ENCODE data around the gene NUAK1. TPM values are rescaled to one million over a fixed set of nuclear protein-coding genes. Genes with fewer than 3 reads are reported as not detected.

The NUAK1 gene
- total RNA-seq, 1 experiment from 2014 or later = 7.9 TPM

DNA sequence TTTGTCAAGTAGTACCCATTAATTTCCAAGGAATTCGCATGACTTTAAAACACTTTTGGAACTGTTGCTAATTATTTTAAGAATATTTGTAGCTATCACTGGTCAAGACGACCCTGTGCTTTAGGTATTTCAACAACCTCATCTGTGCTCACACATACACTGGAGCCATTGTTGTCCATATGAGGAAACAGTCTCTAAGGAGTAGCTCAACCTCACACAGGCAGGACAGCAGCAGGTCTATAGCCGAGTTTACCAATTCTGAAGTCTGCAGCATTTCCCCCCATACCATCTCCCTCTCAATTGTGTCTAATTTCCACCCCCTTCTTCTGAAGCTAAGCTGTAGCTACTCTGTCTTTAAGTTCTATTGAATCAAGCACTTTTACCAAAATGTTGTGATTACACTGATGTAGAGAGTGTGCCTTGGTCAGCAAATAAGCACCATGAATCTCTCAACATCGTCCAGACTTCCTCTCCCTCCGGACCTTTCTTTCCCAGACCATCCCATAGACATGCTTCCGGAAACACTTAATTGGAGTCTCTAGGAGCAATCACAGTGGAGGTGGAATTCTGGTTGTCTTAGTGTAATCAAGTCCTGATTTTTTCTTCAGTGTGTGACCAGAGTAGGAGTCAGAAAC lies 48.5 kb upstream of the NUAK1 start:
- Histone ChIP-seq H3K27me3 (ENCODE audit: insufficient read depth, low read depth) (peaks cover 18% of the 10 kb centered on the region; the same call in 1 of the 2 replicates), H3K9me3 (ENCODE audit: insufficient read depth, low read depth) (no peaks in the 10 kb centered on the region), H2AFZ (no peak overlapping the region), H3K4me2 (no peak overlapping the region), H3K79me2 (ENCODE audit: low read depth) (no peaks in the 10 kb centered on the region), H3F3A (ENCODE audit: insufficient read depth, low read depth) (no peaks in the 10 kb centered on the region), H4K20me1 (ENCODE audit: insufficient read depth) (no peaks in the 10 kb centered on the region; the same call in 1 of the 2 replicates), H3K27ac (no peak overlapping the region), H3K4me1 (replicated peaks; ENCODE audit: insufficient read depth) (no peaks in the 10 kb centered on the region), H3K9me2 (ENCODE audit: insufficient read depth) (no peaks in the 10 kb centered on the region), H3K4me3 (no peak overlapping the region), H3K36me3 (ENCODE audit: low read depth) (no peaks in the 10 kb centered on the region)
- intact Hi-C loops (cut with micrococcal nuclease; ENCODE audit: unreplicated experiment) = no loop called here
- no TSS peak for BruUV-seq (replicated peaks)
- POLR2A ChIA-PET (ENCODE audit: unreplicated experiment) = no interaction called here
- DNase-seq = no peak
- CTCF ChIA-PET = no interaction called here
- TF ChIP-seq, protein P1, sequence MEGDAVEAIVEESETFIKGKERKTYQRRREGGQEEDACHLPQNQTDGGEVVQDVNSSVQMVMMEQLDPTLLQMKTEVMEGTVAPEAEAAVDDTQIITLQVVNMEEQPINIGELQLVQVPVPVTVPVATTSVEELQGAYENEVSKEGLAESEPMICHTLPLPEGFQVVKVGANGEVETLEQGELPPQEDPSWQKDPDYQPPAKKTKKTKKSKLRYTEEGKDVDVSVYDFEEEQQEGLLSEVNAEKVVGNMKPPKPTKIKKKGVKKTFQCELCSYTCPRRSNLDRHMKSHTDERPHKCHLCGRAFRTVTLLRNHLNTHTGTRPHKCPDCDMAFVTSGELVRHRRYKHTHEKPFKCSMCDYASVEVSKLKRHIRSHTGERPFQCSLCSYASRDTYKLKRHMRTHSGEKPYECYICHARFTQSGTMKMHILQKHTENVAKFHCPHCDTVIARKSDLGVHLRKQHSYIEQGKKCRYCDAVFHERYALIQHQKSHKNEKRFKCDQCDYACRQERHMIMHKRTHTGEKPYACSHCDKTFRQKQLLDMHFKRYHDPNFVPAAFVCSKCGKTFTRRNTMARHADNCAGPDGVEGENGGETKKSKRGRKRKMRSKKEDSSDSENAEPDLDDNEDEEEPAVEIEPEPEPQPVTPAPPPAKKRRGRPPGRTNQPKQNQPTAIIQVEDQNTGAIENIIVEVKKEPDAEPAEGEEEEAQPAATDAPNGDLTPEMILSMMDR (conservative IDR thresholded peaks at IDR 0.05) = no peak
- no peak for TF ChIP-seq EZH2 (IDR thresholded peaks at IDR 0.05; ENCODE audit: low read depth)

DNA sequence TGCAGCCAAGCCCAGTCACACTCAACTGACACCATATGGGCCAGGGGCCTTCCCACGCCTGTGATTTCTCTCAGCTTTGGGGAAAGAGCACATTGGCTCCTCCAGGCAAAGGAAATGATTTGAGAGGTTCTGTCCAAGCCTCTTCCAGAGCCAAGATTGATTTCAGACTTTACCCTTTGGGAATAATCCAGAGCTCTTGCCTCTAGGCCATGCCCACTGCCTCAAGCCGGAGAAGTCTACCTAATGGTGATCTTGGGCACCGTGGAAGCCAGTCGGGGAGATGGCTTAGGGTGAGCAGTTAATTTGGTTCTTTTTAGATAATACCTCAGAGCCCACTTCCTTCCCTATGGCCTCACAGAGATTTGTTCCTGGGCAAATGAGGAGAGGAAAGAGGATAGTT lies 45.0 kb upstream of the NUAK1 start:
- Histone ChIP-seq H3K27ac (no peak overlapping the region), H3K4me3 (no peak overlapping the region), H3K27me3 (ENCODE audit: insufficient read depth, low read depth) (peaks cover 18% of the 10 kb centered on the region; the same call in 1 of the 2 replicates), H3K36me3 (ENCODE audit: low read depth) (no peaks in the 10 kb centered on the region), H4K20me1 (ENCODE audit: insufficient read depth) (no peaks in the 10 kb centered on the region; the same call in 1 of the 2 replicates), H3F3A (ENCODE audit: insufficient read depth, low read depth) (peaks cover 7% of the 10 kb centered on the region; the same call in 1 of the 2 replicates), H3K9me3 (ENCODE audit: insufficient read depth, low read depth) (no peaks in the 10 kb centered on the region), H3K9me2 (ENCODE audit: insufficient read depth) (no peaks in the 10 kb centered on the region), H3K4me2 (no peak overlapping the region), H3K4me1 (replicated peaks; ENCODE audit: insufficient read depth) (peaks cover 9% of the 10 kb centered on the region; the same call in 1 of the 2 replicates), H3K79me2 (ENCODE audit: low read depth) (no peaks in the 10 kb centered on the region), H2AFZ (no peak overlapping the region)
- POLR2A ChIA-PET (ENCODE audit: unreplicated experiment) = no interaction called here
- intact Hi-C loops (cut with micrococcal nuclease; ENCODE audit: unreplicated experiment) = loop anchor here (5.0 kb wide), 1 partner anchor 329 kb away; no protein-coding TSS in a partner anchor
- CTCF ChIA-PET = no interaction called here
- no peak for DNase-seq
- no TSS peak for BruUV-seq (replicated peaks)
- no peak for TF ChIP-seq EZH2 (IDR thresholded peaks at IDR 0.05; ENCODE audit: low read depth)
- TF ChIP-seq, protein P1 (conservative IDR thresholded peaks at IDR 0.05) = no peak

DNA sequence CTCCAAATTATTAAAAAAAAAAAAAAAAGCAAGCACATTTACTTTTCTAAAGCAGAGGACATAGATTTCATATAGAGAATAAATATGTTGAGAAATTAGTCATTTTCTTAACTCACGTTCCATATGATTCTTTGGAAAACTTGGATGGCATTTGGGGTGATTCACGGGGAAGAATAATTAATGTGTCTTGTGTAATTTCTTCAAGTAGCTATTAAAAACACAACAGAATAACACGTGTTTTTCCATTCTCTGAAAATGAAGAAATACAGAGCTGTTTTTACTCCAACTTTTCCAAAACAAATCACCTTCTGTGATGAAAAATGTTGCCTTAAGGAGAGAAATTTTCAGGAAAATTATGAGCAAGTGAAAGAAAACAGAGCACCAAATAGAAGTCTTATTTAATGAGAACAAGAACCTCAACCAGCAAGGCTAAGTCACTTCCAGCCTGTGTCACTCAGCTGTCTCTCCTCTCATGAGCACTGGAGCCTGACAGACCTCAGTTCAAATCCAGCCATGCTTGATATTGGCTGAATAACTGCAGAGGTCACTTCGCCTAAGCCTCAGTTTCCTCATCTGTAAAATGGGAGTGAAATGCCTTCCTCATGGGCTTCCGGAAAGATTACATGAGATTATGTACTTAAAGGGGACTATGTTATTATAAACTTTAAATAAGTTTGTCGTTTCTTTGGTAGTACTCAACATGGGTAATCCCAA lies 42.8 kb upstream of the NUAK1 start:
- peaks cover 3% of the 10 kb centered on the region; the same call in 1 of the 2 replicates for H3K27me3 ChIP-seq (ENCODE audit: insufficient read depth, low read depth)
- TF ChIP-seq EZH2 (IDR thresholded peaks at IDR 0.05; ENCODE audit: low read depth) = no peak
- TF ChIP-seq, protein P1 (conservative IDR thresholded peaks at IDR 0.05) = no peak
- no peaks in the 10 kb centered on the region for H3K9me3 ChIP-seq (ENCODE audit: insufficient read depth, low read depth)
- H4K20me1 ChIP-seq (ENCODE audit: insufficient read depth) = no peaks in the 10 kb centered on the region
- peaks cover 7% of the 10 kb centered on the region; the same call in 1 of the 2 replicates for H3F3A ChIP-seq (ENCODE audit: insufficient read depth, low read depth)
- H3K4me3 ChIP-seq = no peak overlapping the region
- ChIA-PET POLR2A (ENCODE audit: unreplicated experiment) (no interaction called here), CTCF (interaction anchor here (0.7 kb wide), 1 partner anchor 567 kb away, joined by 4 read pairs; no protein-coding TSS in a partner anchor)
- intact Hi-C loops (cut with micrococcal nuclease; ENCODE audit: unreplicated experiment) = loop anchor here (5.0 kb wide), 1 partner anchor 331 kb away; no protein-coding TSS in a partner anchor
- no peaks in the 10 kb centered on the region for H3K36me3 ChIP-seq (ENCODE audit: low read depth)
- no peak overlapping the region for H2AFZ ChIP-seq
- H3K79me2 ChIP-seq (ENCODE audit: low read depth) = no peaks in the 10 kb centered on the region
- DNase-seq = no peak
- no peak overlapping the region for H3K4me2 ChIP-seq
- no peak overlapping the region for H3K27ac ChIP-seq
- peaks cover 15% of the 10 kb centered on the region; the same call in 1 of the 2 replicates for H3K4me1 ChIP-seq (replicated peaks; ENCODE audit: insufficient read depth)
- H3K9me2 ChIP-seq (ENCODE audit: insufficient read depth) = no peaks in the 10 kb centered on the region
- BruUV-seq (replicated peaks) = no TSS peak
